ENCODE data around the gene METTL22. TPM values are rescaled to one million over a fixed set of nuclear protein-coding genes. Genes with fewer than 3 reads are reported as not detected.

Gene METTL22
- total RNA-seq, 2 donors from 2014 or later: 16.3 to 56.6 TPM

DNA sequence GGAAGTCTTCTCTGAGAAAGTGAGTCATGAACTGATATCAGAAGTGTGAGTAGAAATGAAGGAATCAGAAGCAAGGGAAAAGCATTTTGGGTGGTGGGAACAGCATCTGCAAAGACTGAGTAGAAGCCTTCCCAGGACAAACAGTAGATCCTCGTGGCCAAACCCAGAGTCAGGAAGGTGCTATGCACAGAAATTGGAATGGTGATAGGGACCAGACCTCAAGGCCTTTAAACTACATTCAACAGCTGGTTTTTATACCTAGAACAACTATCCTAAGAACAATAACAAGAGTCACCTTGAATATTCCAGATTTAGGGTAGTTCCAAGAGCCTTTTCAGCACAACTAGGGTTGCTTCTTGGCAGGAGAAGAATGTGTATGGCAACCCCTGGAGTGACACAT, 68.2 kb downstream of the METTL22 start:
- WGBS: 83% methylated on average over 1 of the region's 1 CpG
- Histone ChIP-seq H3K27me3 (replicated peaks; ENCODE audit: insufficient read depth) (no peaks in the 10 kb centered on the region), H3K27ac (no peak overlapping the region), H3K36me3 (no peaks in the 10 kb centered on the region), H3K9me3 (no peaks in the 10 kb centered on the region), H3K4me1 (replicated peaks) (peaks cover 8% of the 10 kb centered on the region), H3K4me3 (no peak overlapping the region)
- no peak for TF ChIP-seq POLR2AphosphoS5 (IDR thresholded peaks at IDR 0.05)
- TF ChIP-seq, protein P1, sequence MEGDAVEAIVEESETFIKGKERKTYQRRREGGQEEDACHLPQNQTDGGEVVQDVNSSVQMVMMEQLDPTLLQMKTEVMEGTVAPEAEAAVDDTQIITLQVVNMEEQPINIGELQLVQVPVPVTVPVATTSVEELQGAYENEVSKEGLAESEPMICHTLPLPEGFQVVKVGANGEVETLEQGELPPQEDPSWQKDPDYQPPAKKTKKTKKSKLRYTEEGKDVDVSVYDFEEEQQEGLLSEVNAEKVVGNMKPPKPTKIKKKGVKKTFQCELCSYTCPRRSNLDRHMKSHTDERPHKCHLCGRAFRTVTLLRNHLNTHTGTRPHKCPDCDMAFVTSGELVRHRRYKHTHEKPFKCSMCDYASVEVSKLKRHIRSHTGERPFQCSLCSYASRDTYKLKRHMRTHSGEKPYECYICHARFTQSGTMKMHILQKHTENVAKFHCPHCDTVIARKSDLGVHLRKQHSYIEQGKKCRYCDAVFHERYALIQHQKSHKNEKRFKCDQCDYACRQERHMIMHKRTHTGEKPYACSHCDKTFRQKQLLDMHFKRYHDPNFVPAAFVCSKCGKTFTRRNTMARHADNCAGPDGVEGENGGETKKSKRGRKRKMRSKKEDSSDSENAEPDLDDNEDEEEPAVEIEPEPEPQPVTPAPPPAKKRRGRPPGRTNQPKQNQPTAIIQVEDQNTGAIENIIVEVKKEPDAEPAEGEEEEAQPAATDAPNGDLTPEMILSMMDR (IDR thresholded peaks at IDR 0.05): no peak
- TF ChIP-seq POLR2A (IDR thresholded peaks at IDR 0.05): no peak
- DNase-seq (ENCODE audit: low spot score): no peak
- intact Hi-C loops (cut with DNase I): no loop called here

DNA sequence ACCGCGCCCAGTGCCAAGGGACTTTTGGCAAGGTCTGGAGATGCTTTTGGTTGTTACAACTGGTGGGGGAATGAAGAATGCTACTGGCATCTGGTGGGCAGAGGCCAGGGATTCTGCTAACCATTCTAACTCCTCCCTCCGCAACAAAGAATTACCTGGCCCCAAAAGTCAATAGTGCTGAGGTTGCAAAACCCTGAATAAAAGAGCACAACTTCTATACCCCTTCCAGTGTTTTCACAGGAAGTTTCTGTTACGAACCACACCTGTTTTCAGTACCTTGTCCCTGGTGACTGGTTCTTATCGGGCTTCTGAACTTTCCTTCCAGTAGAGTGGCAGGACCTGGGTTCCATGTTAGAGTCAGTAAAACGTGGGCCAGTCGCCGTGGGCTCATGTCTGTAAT, 70.2 kb downstream of the METTL22 start:
- 75% methylated on average over 8 of the region's 8 CpGs for WGBS
- Histone ChIP-seq H3K4me1 (replicated peaks) (no peaks in the 10 kb centered on the region), H3K27me3 (replicated peaks; ENCODE audit: insufficient read depth) (no peaks in the 10 kb centered on the region), H3K36me3 (no peaks in the 10 kb centered on the region), H3K27ac (no peak overlapping the region), H3K4me3 (no peak overlapping the region), H3K9me3 (no peaks in the 10 kb centered on the region)
- DNase-seq (ENCODE audit: low spot score): no peak
- TF ChIP-seq, protein P1 (IDR thresholded peaks at IDR 0.05): no peak
- no peak for TF ChIP-seq POLR2AphosphoS5 (IDR thresholded peaks at IDR 0.05)
- no peak for TF ChIP-seq POLR2A (IDR thresholded peaks at IDR 0.05)
- intact Hi-C loops (cut with DNase I): no loop called here

DNA sequence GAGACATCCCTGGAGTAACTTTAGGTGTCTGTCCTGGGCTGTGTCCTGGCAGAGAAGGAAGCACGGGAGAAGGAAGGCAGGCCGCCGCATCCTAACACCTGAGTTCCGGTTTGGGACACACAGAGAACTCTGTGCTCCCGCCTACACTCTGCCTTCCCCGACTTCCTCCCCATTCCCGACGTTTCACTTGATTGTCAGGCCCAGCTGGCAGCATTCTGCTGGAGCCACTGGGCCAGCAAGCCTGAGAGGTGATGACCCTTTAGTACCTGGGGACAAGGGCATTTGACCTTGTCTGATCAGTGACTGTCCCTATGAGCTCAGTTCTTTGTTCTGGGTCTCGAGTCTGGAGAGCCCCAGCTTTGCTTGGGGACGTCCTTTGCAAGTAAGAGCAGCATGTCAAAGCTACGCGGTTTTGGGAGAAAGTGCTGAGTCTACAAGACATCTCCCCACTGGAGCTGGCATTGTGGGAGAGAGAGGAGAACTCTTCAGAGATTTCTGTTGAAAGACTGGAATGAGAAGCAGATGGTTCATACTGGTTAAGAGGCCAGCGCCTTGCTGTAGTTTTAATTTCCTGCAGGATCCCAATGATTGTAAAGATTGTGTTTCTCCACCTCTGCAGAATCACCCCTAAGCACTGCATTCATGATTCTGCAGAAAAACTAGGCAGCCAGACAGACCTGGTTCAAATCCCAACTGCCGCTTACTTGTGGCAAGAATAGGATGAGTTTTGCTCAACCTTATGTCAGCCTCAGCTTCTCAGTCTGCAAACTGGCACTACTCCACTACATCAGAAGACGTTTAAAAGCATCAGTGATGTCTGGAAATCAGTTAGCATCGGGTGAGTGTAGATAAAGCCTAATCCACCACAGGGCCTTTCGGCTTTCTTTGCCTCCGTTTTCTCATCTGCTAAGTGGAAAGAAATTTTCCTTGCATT, 73.6 kb downstream of the METTL22 start:
- no peak for DNase-seq (ENCODE audit: low spot score)
- Histone ChIP-seq H3K27ac (no peak overlapping the region), H3K9me3 (no peaks in the 10 kb centered on the region), H3K4me3 (no peak overlapping the region), H3K27me3 (replicated peaks; ENCODE audit: insufficient read depth) (no peaks in the 10 kb centered on the region), H3K4me1 (replicated peaks) (no peaks in the 10 kb centered on the region), H3K36me3 (no peaks in the 10 kb centered on the region)
- WGBS: 81% methylated on average over 18 of the region's 18 CpGs
- TF ChIP-seq POLR2A (IDR thresholded peaks at IDR 0.05) (no peak), POLR2AphosphoS5 (IDR thresholded peaks at IDR 0.05) (no peak)
- TF ChIP-seq, protein P1 (IDR thresholded peaks at IDR 0.05): no peak
- intact Hi-C loops (cut with DNase I): no loop called here

DNA sequence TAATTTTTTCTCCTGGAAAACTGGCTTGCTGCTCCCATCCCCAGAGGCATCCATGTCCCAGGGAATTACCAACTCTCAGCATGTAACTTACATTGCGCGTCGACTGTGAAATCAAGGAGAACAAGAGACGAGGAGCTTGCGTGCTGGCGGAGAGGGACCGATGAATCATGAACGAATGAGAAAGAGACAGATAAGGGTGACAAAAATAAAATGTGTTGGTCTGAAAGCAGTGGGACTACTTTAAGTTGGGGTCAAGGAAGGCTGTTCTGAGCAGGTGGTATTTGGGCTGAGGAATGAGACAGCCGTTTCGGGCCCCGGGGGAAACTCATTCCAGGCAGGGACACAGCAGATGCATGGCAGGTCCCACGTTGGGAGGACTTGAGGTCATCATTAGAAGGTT, 75.4 kb downstream of the METTL22 start:
- no peak for TF ChIP-seq POLR2A (IDR thresholded peaks at IDR 0.05)
- TF ChIP-seq, protein P1 (IDR thresholded peaks at IDR 0.05): no peak
- no peak for TF ChIP-seq POLR2AphosphoS5 (IDR thresholded peaks at IDR 0.05)
- Histone ChIP-seq H3K27ac (no peak overlapping the region), H3K36me3 (no peaks in the 10 kb centered on the region), H3K4me1 (replicated peaks) (no peaks in the 10 kb centered on the region), H3K27me3 (replicated peaks; ENCODE audit: insufficient read depth) (no peaks in the 10 kb centered on the region), H3K9me3 (no peaks in the 10 kb centered on the region), H3K4me3 (no peak overlapping the region)
- no peak for DNase-seq (ENCODE audit: low spot score)
- WGBS: 90% methylated on average over 12 of the region's 12 CpGs
- intact Hi-C loops (cut with DNase I): no loop called here

DNA sequence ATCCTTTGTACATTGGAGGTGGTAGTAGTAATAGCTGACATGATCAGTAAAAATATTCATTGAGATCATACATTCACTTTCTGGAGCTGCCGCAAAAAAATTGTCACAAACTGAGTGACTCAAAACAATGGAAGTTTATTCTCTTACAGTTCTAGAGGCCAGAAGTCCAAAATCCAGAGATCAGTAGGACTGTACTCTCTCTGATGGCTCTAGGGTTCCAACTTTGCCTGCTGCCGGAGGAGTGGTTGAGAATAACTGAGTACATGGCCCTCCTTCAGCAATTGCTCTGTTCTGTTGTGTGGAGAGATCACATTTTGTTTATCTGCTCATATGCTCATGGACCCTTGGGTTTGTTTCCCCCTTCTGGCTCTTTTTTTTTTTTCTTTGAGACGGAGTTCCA, 76.5 kb downstream of the METTL22 start:
- H3K4me1 ChIP-seq (replicated peaks): no peaks in the 10 kb centered on the region
- H3K36me3 ChIP-seq: no peaks in the 10 kb centered on the region
- intact Hi-C loops (cut with DNase I): no loop called here
- DNase-seq (ENCODE audit: low spot score): no peak
- TF ChIP-seq, protein P1 (IDR thresholded peaks at IDR 0.05): no peak
- TF ChIP-seq POLR2A (IDR thresholded peaks at IDR 0.05): no peak
- no peak for TF ChIP-seq POLR2AphosphoS5 (IDR thresholded peaks at IDR 0.05)
- no peak overlapping the region for H3K27ac ChIP-seq
- H3K9me3 ChIP-seq: no peaks in the 10 kb centered on the region
- 31% methylated on average over 3 of the region's 3 CpGs for WGBS
- no peaks in the 10 kb centered on the region for H3K27me3 ChIP-seq (replicated peaks; ENCODE audit: insufficient read depth)
- no peak overlapping the region for H3K4me3 ChIP-seq

Measured in prostate gland (tissue), 2 donors.